DMS53 treated with DMSO at 0.1 percent for 48 hours (cell line): ENCODE measurements around the gene TSPAN33.
A peak's percentile ranks its signal among the peaks of the same experiment; 100 is the strongest.
"Not testable (repeated sequence)": the region's sequence is repeated elsewhere in the genome, so short reads cannot be mapped to it uniquely, and the experiment has no call there.

Experiments used
- DNase-seq: peaks from one replicate; lab custom pipeline; 2025; ENCODE audit not compliant: unreplicated experiment; lab: John Stamatoyannopoulos, UW

The TSPAN33 gene

GRCh38 chr7:129144095-129144833 is at the start of gene TSPAN33:
TSS of gene TSPAN33 (plus strand) at chr7:129144707. CDS start at chr7:129144981, 274 bp downstream.
- peak; percentile 77 for DNase-seq

GRCh38 chr7:129095258-129095657 is 49.2 kb upstream of the TSPAN33 start:
- no peak for DNase-seq

GRCh38 chr7:129098409-129099084 is 46.0 kb upstream of the TSPAN33 start:
- no peak for DNase-seq

GRCh38 chr7:129100827-129101166 is 43.7 kb upstream of the TSPAN33 start:
- DNase-seq = no peak

GRCh38 chr7:129101746-129102145 is 42.8 kb upstream of the TSPAN33 start:
- DNase-seq = no peak

- DNase-seq = no peak
Observed at GRCh38 chr7:129103561-129104324, 40.8 kb upstream of the TSPAN33 start.

- DNase-seq = no peak
Observed at GRCh38 chr7:129108581-129108980, 35.9 kb upstream of the TSPAN33 start.

GRCh38 chr7:129110258-129110981 is 34.1 kb upstream of the TSPAN33 start:
- peak; percentile 88 for DNase-seq

- DNase-seq = no peak
Observed at GRCh38 chr7:129110982-129111376, 33.5 kb upstream of the TSPAN33 start.

- DNase-seq = no peak
Observed at GRCh38 chr7:129115676-129116075, 28.8 kb upstream of the TSPAN33 start.

- no peak for DNase-seq
Observed at GRCh38 chr7:129118182-129118581, 26.3 kb upstream of the TSPAN33 start.

GRCh38 chr7:129118976-129119375 is 25.5 kb upstream of the TSPAN33 start:
- DNase-seq = no peak

GRCh38 chr7:129121501-129122077 is 22.9 kb upstream of the TSPAN33 start:
- DNase-seq = not testable (repeated sequence)

- no peak for DNase-seq
Observed at GRCh38 chr7:129122078-129122750, 22.3 kb upstream of the TSPAN33 start.

- no peak for DNase-seq
Observed at GRCh38 chr7:129122751-129123509, 21.6 kb upstream of the TSPAN33 start.

GRCh38 chr7:129123510-129123857 is 21.0 kb upstream of the TSPAN33 start:
- DNase-seq = no peak

GRCh38 chr7:129126314-129126713 is 18.2 kb upstream of the TSPAN33 start:
- DNase-seq = no peak

- DNase-seq = no peak
Observed at GRCh38 chr7:129127154-129127553, 17.4 kb upstream of the TSPAN33 start.

- DNase-seq = no peak
Observed at GRCh38 chr7:129127601-129128000, 16.9 kb upstream of the TSPAN33 start.
